ENCODE results near the gene SORCS2.

SORCS2 gene

DNA sequence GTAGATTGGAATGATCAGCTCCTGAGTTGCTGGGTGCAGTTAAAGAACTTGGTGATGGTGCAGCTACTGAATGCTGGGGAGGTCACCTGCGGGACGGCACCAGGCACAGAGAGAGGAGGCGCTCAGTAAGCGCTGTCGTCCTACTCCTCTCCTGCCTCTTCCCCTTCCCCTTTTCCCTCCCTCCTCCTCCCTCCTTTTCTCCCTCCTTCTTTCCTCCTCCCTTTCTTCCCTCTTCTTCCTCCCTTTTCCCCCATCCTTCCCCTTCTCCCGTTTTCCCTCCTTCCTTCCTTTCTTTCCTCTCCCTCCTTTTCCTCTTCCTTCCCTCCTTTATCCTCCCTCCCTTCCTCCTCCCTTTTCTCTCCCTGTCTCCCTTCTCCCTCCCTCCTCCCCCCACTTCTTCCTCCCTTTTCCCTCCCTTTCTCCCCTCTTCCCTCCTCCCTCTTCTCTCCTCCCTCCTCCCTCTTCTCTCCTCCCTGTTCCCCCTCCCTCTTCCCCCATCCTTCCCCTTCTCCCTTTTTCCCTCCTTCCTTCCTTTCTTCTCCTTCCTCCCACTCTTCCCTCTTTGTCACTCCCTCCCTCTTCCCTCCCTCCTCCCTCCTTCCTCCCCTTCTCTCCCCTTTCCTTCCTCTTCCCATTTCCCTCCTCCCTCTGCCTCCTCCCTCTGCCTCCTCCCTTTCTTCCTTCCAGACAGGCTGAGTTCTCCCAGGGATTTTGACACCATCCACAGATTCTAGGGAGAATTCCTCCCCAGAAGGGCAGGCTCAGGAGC is 330.3 kb downstream of the SORCS2 start:
- DNase-seq, result no peak

DNA sequence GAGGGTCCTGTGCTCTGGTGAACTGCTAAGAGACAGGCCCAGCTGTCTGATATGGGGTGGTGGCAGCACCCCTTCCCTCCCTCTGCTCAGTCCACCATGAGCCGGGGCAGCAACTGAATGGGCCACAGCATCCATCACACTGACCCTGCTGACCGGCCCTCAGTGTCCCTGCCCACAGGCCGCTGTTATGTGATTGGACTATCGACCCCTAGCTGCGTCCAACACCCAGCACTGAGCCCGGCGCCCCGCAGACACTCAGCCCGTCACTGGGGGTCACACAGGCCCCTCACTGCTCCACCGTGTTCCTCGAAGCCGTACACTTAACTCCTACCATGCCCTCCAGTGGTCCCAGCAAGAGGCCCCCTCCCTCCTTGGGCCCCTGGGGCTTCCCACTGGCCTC is 331.2 kb downstream of the SORCS2 start:
- DNase-seq, result no peak

DNA sequence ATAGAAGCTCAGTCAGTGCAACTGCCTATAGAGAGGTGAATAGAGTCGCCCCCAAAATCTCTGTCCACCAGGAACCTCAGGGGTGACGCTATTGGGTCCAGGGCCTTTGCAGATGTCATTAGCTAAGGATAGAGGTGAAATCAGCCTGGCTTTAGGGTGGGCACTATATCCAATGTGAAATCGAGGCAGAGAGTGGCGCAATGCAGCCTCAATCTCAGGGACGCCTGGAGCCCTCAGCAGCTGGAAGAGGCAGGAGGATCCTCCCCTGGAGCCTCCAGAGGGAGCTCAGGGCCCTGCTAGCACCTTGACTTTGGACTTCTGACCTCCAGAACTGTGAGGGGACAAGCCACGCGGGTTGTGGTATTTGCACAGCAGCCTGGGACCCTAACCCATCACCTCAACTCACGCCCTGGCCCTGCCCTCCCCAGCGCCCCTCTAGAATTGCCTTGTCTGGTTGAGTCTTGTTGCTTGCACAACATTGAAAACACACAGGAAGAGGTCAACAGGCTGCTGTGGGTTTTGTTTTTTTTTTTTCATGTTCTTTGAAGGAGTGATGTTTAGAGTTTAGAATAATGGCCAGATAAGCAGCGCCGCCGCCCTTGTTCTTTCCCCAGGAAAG is 331.8 kb downstream of the SORCS2 start:
- DNase-seq, result no peak

DNA sequence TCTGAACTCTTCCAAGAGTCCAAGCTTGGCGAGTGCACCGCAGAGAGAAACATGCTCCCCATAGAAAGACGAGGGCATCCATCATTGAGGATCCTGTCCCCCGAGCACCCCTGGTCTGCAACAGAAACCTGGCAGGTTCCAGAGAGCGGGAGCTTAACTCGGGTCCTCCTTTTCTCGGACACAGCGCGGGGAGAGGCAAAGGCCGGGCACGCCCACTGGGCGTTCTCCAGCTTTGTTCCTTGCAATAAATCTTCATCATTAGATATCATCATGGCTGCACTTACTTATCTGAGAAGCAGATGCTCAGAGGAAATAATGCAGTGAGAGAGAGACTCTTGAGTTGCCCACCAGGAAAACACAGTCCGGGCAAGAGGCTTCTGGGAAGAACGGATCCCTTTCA is 332.5 kb downstream of the SORCS2 start:
- DNase-seq, result no peak

DNA sequence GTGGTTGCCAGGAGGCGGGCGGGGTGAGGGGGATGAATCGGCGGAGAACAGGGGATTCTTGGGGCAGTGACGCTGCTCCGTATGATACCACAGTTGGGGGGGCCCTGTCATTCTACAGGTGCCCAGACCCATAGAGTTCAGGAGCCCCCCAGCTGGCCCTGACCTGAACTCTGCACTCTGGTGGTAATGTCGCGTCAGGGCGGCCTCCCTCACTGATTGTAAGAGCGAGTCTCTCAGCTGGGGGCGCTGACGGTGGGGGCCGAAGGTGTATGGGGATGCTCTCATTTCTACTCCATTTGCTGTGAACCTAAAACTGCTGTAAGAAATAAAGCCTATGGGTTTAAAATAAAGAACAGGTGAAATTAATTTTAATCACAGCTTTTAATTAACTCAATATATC is 334.2 kb downstream of the SORCS2 start:
- no peak for DNase-seq

DNA sequence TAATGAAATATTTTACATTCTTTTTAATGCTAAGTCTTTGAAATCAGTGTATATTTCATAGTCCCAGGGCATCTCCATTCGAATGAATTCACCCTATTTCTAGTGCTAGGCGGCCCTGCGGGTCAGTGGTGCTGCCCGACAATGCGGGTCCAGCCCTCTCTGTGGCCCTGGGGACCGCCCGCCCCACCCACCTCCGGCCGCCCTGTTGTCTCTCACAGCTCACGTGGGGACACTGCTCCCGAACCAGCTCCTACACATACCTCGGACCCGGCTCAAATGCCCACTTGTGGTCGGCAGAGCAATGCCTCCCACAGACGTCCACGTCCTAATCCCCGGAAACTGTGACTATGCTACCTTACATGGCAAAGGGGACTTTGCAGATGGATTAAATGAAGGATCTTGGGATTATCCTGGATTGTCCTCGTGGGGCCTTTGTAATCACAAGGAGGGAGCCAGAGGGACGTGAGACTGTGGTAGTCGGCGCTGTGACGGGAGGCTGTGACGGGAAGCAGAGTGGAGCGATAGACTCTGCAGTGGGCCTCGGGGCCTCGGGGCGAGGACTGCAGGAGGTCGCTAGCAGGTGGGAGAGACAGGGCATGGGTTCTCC is 334.7 kb downstream of the SORCS2 start:
- no peak for DNase-seq

GRCh38 chr4:7529368-7530080 is 337.2 kb downstream of the SORCS2 start:
- no peak for DNase-seq

GRCh38 chr4:7530082-7530481 is 337.7 kb downstream of the SORCS2 start:
- DNase-seq, result no peak

GRCh38 chr4:7530932-7531639 is 338.7 kb downstream of the SORCS2 start:
- no peak for DNase-seq

DNA sequence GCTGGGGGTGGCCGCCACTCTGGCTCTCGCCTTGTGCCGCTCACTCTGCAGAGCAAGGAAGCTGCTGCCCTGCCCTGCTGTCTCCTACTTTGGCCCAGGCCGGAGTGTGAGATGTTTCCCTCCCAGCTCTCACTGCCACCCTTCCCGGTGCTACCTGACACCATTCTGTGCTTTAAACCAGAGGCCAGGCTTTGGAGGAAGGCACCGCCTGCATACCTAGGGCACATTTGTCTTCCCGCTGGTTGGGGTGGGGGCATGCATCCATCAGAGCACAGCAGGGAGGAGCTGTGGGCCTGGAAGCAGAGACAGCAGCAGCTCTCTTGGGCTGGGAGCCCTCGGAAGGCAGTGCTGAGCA is 339.3 kb downstream of the SORCS2 start:
- no peak for DNase-seq

DNA sequence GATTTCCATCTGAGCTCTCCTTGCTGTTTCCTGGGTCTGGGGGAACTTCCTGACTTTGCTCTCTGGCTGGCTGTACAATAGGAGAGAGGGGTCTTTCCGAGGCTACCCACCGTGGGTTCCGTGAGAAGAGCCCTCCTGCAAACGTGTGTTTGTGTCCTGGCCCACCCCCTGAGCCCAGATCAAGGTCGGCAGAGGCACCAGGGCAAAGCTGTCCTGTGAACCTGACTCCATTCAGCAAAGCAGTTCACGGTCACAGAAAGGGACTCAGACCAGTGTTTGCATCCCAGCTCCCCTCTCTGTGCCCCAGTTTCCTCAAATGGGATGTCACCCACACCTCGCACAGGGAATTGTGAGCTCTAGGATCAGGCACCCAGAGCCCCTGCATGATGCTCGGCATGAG is 339.7 kb downstream of the SORCS2 start:
- DNase-seq, result no peak

DNA sequence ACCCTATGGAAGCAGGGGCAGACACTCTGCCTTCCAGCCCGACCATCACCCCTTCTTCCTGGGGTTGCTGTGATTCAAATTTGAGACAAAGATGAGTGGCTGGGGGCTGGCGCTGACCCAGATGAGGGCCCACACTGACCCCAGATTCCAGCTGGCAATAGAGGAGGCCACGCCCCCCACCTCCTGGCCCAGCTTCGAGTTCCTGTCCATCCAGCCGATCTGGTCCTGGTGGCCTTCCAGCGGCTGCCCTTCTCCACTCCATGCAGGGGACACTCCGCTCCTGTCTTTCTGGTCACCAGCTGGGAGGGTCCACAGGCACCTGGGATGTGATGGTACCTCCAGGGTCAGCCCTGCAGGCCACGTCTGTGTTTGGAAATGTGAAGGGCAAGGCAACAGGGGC is 340.9 kb downstream of the SORCS2 start:
- DNase-seq, result no peak

GRCh38 chr4:7535094-7535493 is 342.8 kb downstream of the SORCS2 start:
- no peak for DNase-seq

DNA sequence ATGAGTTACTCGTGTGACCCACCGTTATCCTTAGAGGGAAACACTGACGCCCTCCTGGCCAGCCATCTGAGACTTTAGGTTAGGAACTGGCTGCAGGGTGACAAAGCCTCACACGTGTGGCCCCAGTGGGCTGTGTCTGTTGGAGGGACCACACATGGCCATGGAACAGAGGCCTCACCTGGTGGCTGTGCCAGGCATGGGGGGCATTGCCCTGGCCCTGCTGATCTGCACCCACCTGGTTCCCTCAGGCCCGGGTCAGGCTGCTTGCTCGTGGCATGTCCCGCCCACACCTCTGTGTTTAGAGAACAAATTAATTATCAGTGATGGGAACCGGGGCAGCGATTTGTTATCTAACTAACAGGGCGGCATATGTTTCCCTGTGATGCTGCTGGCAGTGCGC is 343.3 kb downstream of the SORCS2 start:
- DNase-seq, result no peak

DNA sequence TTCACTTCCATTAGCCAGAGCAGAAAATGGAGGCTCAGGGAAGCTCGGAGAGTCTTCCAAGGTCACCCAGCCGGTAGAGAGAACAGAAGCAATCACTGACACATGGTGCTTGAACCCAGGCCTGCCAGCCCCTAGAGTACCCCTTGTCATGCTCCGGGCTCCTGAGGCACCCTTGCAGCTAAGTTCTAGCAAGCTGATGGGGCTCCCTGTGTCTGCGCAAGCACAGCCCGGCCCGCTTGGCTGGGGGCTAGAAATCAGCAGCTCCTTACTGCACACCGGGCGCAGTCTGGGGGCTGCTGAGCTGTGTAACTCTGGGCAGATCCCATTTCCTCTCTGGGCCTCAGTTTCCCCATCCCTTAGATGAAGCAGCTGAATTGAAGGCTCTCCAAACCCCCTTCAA is 344.5 kb downstream of the SORCS2 start:
- DNase-seq, result no peak

DNA sequence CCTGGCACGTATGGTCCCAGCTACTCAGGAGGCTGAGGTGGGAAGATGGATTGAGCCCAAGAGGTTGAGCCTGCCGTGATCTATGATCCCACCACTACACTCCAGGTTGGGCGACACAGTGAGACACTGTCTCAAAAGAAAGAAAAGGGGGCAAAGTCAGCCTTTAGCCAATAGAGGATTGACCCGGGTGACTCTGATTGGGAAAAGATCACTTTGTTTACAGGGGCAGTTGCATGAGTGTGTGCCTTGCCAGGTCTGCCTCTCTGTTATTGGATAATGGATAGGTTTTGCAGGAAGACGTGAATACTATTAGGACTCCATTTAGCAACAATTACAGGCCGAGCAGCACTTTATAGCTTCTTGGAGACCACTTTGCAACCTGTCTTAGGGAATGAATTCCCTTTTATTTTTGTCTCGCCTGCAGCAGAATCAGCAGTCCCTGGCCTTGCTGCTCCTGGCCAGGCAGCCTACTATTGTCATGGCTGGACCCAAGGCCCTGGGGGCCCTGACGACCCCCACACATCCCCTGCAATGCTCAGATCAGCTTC is 345.6 kb downstream of the SORCS2 start:
- no peak for DNase-seq

GRCh38 chr4:7538518-7538917 is 346.2 kb downstream of the SORCS2 start:
- DNase-seq, result no peak

DNA sequence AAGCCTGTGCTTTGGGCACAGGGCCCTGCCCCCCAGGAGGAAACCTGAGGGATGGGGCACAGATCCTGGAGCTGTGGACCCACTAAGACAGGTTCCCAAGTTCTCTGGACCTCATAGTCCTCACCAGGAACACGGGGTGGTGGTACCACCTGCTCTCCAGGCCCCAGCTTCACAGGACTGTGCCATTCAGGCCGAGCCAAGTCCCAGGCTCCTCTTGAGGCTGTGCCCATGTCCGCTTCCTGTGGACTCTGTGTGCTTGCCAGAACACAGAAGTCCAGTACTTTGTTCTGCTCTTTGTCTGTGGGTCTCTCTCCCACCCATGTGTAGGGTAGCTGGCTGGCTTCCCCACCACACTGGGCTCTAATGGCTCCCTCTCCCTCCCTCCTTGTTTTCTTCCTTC is 346.8 kb downstream of the SORCS2 start:
- no peak for DNase-seq

GRCh38 chr4:7539659-7540058 is 347.3 kb downstream of the SORCS2 start:
- peak; percentile 50 for DNase-seq

- peak; percentile 10 for DNase-seq
Measured at GRCh38 chr4:7540206-7540605, 347.9 kb downstream of the SORCS2 start.

DNA sequence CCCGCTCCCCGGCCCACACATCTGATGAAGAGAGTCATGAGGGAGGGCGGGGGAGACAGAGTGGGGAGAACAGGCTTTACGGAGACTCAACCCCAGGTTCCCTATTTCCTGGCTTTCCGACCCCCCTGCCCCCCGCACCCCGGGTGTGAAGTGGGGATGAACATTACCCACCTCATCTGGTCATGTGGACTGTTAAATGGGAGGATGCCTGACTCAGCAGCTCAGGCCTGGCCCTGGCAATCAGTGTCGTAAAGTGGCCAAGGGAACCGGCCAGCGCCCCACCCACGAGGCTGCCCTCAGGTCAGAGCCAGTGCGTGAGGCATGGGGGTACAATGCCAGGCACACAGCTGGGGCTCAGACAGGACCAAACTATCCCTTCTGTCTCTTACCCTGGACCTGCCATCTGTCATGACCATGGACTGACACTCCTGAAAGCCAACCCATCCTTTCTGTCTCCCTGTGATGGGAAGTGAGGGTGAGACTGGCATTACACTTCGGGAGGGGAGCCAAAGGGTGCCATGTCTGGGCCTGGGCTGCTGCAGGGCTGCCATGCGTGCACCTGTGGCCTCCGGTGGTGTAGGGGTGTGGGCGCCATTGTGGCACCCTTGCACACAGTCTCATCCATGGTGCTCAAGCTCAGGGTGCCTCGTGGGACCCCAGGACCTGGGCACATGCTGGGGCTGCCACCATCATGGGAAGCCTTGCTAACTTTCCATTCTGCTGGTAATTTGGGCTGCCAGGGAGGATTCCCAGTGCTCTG is 348.5 kb downstream of the SORCS2 start:
- DNase-seq, result no peak

- DNase-seq, result no peak
Measured at GRCh38 chr4:7541414-7541810, 349.1 kb downstream of the SORCS2 start.

Data from fibroblast of skin of right biceps (primary cell).